ENCODE measurements around the gene HIPK2. TPM values are rescaled to one million over a fixed set of nuclear protein-coding genes. Genes with fewer than 3 reads are reported as not detected.

HIPK2 gene
- total and polyA plus RNA-seq, 2 experiments from 2014 or later = 7.3 to 16.9 TPM

- Mint-ChIP-seq H3K4me1 (no peaks in the 10 kb centered on the region), H3K27me3 (ENCODE audit: insufficient read depth, low read depth, poor library complexity) (peaks cover 7% of the 10 kb centered on the region), H3K27ac (no peak overlapping the region), H3K9me3 (no peaks in the 10 kb centered on the region), H3K4me3 (no peak overlapping the region), H3K36me3 (ENCODE audit: low read depth) (no peaks in the 10 kb centered on the region)
- Histone ChIP-seq H3K27ac (ENCODE audit: low read depth) (no peak overlapping the region), H3F3A (replicated peaks; ENCODE audit: low read depth) (no peaks in the 10 kb centered on the region), H2AFZ (no peak overlapping the region), H3K79me2 (replicated peaks; ENCODE audit: insufficient read depth) (no peaks in the 10 kb centered on the region), H3K9me2 (ENCODE audit: insufficient read depth) (no peaks in the 10 kb centered on the region), H3K4me1 (ENCODE audit: insufficient read depth) (no peaks in the 10 kb centered on the region), H3K27me3 (ENCODE audit: insufficient read depth) (no peaks in the 10 kb centered on the region), H3K4me2 (no peak overlapping the region), H3K36me3 (ENCODE audit: insufficient read depth) (no peaks in the 10 kb centered on the region), H3K4me3 (no peak overlapping the region), H4K20me1 (replicated peaks; ENCODE audit: insufficient read depth) (no peaks in the 10 kb centered on the region)
- TF ChIP-seq CREB1 (CRISPR knock-in tag; IDR thresholded peaks at IDR 0.05; ENCODE audit: low read depth) (no peak), EZH2phosphoT487 (IDR thresholded peaks at IDR 0.05; ENCODE audit: unreplicated experiment) (no peak), STAT1 (IDR thresholded peaks at IDR 0.05; ENCODE audit: unreplicated experiment) (no peak), ZNF114 (CRISPR knock-in tag; IDR thresholded peaks at IDR 0.05) (no peak), JUNB (IDR thresholded peaks at IDR 0.05; ENCODE audit: unreplicated experiment) (no peak), REST (IDR thresholded peaks at IDR 0.05; ENCODE audit: unreplicated experiment) (no peak), NANOG (IDR thresholded peaks at IDR 0.05; ENCODE audit: borderline replicate concordance) (no peak), ETS1 (IDR thresholded peaks at IDR 0.05) (no peak), ZNF331 (CRISPR knock-in tag; IDR thresholded peaks at IDR 0.05; ENCODE audit: low read depth) (no peak), POLR2AphosphoS5 (IDR thresholded peaks at IDR 0.05; ENCODE audit: low read depth) (no peak), EZH2 (IDR thresholded peaks at IDR 0.05; ENCODE audit: low read depth, unreplicated experiment) (no peak)
- TF ChIP-seq, protein P1, sequence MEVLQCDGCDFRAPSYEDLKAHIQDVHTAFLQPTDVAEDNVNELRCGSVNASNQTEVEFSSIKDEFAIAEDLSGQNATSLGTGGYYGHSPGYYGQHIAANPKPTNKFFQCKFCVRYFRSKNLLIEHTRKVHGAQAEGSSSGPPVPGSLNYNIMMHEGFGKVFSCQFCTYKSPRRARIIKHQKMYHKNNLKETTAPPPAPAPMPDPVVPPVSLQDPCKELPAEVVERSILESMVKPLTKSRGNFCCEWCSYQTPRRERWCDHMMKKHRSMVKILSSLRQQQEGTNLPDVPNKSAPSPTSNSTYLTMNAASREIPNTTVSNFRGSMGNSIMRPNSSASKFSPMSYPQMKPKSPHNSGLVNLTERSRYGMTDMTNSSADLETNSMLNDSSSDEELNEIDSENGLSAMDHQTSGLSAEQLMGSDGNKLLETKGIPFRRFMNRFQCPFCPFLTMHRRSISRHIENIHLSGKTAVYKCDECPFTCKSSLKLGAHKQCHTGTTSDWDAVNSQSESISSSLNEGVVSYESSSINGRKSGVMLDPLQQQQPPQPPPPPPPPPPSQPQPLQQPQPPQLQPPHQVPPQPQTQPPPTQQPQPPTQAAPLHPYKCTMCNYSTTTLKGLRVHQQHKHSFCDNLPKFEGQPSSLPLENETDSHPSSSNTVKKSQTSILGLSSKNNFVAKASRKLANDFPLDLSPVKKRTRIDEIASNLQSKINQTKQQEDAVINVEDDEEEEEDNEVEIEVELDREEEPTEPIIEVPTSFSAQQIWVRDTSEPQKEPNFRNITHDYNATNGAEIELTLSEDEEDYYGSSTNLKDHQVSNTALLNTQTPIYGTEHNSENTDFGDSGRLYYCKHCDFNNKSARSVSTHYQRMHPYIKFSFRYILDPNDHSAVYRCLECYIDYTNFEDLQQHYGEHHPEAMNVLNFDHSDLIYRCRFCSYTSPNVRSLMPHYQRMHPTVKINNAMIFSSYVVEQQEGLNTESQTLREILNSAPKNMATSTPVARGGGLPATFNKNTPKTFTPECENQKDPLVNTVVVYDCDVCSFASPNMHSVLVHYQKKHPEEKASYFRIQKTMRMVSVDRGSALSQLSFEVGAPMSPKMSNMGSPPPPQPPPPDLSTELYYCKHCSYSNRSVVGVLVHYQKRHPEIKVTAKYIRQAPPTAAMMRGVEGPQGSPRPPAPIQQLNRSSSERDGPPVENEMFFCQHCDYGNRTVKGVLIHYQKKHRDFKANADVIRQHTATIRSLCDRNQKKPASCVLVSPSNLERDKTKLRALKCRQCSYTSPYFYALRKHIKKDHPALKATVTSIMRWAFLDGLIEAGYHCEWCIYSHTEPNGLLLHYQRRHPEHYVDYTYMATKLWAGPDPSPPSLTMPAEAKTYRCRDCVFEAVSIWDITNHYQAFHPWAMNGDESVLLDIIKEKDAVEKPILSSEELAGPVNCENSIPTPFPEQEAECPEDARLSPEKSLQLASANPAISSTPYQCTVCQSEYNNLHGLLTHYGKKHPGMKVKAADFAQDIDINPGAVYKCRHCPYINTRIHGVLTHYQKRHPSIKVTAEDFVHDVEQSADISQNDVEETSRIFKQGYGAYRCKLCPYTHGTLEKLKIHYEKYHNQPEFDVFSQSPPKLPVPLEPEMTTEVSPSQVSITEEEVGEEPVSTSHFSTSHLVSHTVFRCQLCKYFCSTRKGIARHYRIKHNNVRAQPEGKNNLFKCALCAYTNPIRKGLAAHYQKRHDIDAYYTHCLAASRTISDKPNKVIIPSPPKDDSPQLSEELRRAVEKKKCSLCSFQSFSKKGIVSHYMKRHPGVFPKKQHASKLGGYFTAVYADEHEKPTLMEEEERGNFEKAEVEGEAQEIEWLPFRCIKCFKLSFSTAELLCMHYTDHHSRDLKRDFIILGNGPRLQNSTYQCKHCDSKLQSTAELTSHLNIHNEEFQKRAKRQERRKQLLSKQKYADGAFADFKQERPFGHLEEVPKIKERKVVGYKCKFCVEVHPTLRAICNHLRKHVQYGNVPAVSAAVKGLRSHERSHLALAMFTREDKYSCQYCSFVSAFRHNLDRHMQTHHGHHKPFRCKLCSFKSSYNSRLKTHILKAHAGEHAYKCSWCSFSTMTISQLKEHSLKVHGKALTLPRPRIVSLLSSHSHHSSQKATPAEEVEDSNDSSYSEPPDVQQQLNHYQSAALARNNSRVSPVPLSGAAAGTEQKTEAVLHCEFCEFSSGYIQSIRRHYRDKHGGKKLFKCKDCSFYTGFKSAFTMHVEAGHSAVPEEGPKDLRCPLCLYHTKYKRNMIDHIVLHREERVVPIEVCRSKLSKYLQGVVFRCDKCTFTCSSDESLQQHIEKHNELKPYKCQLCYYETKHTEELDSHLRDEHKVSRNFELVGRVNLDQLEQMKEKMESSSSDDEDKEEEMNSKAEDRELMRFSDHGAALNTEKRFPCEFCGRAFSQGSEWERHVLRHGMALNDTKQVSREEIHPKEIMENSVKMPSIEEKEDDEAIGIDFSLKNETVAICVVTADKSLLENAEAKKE (CRISPR knock-in tag; IDR thresholded peaks at IDR 0.05) = no peak
- TF ChIP-seq, protein P2, sequence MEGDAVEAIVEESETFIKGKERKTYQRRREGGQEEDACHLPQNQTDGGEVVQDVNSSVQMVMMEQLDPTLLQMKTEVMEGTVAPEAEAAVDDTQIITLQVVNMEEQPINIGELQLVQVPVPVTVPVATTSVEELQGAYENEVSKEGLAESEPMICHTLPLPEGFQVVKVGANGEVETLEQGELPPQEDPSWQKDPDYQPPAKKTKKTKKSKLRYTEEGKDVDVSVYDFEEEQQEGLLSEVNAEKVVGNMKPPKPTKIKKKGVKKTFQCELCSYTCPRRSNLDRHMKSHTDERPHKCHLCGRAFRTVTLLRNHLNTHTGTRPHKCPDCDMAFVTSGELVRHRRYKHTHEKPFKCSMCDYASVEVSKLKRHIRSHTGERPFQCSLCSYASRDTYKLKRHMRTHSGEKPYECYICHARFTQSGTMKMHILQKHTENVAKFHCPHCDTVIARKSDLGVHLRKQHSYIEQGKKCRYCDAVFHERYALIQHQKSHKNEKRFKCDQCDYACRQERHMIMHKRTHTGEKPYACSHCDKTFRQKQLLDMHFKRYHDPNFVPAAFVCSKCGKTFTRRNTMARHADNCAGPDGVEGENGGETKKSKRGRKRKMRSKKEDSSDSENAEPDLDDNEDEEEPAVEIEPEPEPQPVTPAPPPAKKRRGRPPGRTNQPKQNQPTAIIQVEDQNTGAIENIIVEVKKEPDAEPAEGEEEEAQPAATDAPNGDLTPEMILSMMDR (conservative IDR thresholded peaks at IDR 0.05; ENCODE audit: low read depth in 2 of 2) = no peak
- ATAC-seq (no peak), DNase-seq (ENCODE audit: low spot score) (no peak)
Measured at GRCh38 chr7:139587535-139587934, 190.3 kb downstream of the HIPK2 start.

All from GM23338 (cell line).